Activated naive CD4-positive, alpha-beta T cell (primary cell): Measurements from ENCODE around the gene WDR62.

Experiments
- DNase-seq, 4 experiments: peaks; one replicate each; lab custom pipeline; 2025; lab: John Stamatoyannopoulos, UW

The WDR62 gene

DNA sequence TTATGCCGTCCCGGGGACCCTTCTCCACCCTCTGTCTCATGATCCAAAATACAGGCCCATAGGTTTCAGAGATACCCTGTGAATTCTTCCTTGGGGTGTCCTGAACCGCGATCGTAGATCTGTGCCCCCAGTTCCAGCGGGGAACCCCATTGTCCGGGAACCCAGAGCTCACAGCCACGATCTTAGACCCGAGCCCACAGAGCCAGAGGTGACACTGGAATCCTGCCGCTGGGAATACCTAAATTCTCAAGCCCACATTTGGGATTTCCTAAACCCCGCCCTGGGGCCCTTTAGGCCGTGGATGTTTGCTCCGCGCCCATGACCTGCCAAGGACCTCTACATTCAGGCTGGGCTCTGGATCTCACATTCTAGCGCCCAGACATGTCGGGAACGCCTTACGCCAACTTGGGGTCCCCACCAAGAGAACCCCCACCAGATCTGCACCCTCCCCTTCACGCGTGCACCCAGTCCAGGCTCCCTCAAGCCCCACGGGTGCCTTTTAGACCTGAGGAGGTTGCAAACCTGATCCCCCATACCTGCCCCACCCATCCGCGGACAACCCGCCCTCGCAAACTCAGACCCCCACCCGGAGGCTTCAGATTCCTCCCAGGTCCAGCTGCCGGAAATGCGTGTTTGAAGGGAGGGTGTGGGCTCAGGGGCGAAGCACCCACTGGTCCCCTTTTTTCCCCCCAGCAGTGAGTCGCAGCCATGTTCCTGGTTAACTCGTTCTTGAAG is 85.8 kb downstream of the WDR62 start:
- DNase-seq: peak in 2 of 4 experiments; percentile 49 to 55

DNA sequence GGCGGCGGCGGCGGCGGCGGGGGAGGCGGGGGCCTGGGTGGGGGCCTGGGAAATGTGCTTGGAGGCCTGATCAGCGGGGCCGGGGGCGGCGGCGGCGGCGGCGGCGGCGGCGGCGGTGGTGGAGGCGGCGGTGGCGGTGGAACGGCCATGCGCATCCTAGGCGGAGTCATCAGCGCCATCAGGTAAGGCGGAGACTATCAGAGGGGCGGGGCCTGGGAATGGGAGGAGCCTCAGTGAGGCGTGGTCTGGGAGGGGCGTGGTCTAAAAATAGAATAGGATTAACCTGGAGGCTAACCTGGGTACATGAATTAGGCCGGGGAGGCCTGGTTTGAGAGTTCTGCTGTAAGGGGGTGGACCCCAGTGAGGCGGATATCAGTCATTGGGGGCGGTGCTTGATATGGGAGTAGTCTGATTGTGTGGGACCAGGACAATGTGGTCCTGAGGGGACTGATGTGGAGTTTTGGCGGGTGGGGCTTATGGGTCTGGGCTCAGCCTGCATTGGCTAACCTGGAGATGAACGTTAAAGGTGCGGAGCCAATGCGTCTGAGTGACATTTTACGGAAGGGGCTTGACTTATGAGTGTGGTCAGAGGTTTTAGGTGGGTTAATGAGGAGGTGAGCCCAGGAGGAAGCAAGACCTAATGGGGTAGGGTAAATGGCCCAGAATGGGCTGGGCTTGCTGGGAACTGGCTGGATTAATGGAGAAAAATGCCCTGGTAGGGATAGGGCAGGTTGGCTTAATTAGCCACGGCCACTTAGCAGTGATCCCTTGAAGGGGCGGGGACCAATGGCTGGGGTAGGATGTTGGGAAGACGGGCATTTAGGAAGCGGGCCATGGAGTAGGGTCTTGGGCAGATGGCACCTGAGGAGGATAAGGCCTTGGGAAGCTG is 86.6 kb downstream of the WDR62 start:
- DNase-seq: peak; percentile 66 to 89 (median 84)

DNA sequence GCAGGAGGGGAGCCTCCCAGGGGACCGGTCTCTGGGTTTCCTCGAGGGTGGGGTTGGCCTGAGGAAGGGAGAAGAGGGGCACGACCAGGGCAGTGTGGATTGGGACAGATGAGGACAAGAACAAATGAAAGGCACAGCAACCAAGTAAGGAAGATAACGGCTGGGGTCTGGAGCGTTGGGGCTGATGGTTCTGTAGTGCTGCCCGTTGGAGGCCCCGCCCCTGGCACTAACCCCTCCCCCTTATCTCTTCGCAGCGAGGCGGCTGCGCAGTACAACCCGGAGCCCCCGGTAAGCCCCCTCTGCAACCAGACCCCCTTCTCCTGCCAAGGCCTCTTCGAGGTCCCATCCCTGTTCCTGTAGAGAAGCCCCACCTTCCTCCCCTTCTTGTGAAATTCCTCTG is 87.3 kb downstream of the WDR62 start:
- DNase-seq: no peak

DNA sequence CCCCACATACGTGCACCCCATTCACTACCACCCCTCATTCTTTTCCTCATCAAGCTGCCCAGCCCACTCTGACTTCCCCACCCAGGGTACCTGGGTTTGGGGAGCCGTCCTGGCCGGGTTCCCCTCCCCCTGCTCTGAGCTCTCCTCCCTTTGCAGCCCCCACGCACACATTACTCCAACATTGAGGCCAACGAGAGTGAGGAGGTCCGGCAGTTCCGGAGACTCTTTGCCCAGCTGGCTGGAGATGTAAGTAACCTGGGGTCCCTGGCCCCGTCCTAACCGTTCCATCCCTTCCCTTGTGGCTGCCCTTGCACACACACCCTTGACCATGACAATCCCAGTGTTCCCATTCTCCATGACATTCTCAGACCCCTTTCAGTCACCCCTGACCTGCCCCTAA is 87.8 kb downstream of the WDR62 start:
- no peak for DNase-seq

DNA sequence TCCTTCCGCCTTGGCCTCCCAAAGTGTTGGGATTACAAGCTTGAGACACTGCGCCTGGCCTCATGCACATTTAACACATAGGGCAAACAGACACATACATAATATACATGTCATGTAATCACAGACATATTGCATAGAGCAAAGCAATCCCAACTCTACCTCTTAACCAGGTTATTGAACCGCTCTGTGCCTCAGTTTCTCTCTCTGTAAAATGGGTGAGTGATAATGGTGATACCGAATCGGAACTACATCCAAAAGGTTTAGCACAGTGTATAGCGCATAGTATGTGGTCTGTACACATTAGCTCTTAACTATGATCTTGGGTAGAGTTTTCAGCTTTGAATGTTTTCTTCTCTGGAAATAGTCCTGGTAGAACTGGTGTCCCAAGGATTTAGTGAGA is 89.9 kb downstream of the WDR62 start:
- DNase-seq: no peak

DNA sequence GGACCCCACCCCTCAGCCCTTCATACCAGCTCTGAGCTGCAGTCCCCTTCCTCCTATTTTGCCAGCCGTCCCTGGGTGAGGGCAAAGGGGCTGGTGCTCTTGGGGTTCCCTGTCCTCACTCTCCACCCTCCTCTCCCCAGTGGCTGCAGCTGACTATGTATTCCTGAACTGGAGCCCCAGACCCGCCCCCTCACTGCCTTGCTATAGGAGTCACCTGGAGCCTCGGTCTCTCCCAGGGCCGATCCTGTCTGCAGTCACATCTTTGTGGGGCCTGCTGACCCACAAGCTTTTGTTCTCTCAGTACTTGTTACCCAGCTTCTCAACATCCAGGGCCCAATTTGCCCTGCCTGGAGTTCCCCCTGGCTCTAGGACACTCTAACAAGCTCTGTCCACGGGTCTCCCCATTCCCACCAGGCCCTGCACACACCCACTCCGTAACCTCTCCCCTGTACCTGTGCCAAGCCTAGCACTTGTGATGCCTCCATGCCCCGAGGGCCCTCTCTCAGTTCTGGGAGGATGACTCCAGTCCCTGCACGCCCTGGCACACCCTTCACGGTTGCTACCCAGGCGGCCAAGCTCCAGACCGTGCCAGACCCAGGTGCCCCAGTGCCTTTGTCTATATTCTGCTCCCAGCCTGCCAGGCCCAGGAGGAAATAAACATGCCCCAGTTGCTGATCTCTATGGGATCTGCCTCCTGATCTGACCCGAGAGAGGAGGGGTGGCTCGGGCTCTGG is 95.1 kb downstream of the WDR62 start:
- no peak for DNase-seq

DNA sequence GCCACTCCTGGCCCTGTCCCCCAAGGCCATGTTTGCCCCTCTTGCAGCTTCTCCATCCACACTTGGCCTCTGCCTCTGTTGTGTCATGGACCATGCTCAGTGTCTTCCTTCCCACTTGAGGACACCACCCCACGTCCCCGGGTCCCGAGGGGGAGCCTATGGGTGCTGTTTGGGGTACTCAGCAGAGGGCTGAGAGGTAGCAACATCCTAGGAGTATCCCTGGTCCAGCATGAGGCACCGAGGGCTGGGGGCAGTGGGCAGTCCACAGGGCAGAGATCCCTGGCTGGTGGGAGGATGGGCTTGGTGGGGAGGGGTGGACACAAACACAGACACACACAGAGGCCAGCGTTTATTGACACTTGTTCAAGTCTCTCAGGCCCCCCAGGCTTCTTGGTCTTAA is 95.9 kb downstream of the WDR62 start:
- no peak for DNase-seq

DNA sequence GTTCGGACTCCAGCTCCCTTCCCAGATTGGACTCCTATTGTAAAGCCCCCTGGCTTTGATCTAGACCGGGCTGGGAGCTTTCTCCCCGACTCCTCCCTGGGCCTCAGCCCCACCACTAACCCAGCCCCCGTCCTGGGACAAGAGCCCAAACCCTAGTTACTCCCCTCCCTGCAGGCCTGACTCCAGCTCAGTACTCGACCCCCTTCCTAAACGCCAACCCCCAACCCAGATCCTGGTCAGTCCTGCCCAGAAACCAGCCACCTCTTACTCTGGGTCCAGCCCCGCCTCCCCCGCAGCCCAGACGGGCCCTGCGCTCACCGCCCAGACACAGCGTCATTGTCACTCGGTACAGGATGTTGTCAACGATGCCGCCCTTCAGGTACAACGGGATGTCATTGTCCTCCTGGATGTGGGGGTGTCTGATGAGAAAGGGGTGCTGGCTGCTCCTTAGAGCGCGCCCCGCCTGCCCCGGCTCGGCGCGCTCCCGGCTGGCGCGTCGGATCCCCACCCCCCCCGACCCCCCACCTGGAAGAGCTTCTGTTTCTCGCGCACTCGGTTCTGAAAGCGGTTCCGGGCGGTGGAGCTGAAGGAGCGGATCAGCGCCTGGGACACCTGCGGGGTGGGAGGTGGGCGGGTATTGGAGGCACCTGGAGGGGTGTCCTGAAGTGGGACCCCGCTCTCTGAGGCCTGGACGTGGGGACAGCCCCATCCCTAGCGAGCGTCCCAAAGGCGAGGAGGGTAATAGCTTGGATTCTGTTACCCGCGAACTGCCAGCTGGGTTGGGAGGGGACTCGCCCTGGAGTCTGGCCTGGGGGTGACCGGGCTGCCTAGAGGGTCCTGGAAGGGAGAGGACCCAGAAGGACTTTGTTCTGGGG is 96.7 kb downstream of the WDR62 start:
- no peak for DNase-seq

DNA sequence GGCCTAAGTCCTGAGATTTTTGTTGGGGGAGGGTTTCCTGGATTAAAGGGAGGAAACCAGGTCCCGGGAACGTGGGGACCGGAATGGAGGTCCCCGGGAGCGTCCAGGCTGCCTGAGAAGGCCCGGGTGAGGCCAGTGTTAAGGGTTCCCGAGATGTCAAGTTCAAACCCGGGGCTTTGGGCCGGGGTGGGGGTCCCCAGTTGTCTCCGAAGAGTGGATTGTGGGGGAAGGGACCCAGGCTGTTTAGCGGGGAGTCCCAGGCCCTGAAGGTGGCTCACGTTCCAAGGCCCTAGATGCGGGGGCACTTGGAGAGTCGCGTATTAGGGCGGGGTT is 97.3 kb downstream of the WDR62 start:
- no peak for DNase-seq

DNA sequence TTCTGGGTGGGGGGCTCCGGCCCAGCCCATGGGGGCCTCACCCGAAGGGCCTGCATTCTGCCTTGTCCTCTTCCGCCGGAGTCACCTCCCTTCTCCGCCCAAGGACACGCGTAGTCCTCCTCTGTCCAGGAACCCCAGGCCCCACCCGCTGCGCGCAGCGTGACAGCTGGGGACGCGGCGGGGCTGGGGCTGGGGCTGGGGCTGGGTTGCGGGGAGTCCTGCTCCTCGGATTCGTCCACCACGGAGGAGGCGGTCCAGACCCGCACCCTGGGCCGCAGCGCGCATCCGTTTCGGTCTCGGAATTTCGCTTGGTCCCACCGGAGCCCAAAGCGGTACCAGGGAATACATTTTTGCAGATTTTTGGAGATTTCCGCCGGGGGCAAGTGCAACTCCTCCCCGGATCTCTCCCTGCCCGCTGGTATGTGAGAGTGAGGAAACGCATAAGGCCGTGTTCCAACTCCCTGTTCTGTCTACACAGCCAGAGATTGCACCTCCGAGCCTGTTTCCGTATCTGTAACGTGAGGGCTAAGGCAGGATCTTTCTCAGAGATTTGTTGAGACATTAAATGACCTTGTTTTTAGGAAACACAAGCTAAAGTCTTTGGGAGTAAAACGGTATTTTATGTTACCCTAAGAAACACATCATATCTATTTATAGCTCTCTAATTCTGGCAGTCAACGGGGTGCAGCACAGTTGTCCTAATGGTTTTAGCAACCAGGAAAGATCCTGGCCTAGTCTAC is 97.8 kb downstream of the WDR62 start, which contains the start of gene COX7A1:
TSS of gene COX7A1 (minus strand) at position 96 of the 740 bp plus-strand sequence. CDS start at position 56, 40 bp downstream.
- no peak for DNase-seq

DNA sequence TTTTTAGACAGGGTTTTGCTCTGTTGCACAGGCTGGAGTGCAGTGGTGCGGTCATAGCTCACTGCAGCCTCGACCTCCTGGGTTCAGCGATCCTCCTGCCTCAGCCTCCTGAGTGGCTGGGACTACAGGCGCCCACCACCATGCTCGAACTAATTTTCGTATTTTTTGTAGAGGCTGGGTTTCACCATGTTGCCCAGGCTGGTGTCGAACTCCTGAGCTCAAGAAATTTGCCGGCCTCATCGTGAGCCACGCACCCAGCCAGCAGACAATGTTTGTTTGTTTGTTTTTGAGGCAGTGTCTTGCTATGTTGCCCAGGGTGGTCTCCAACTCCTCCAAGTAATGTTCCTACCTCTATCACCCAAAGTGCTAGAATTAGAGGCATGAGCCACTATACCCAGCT is 98.4 kb downstream of the WDR62 start:
- DNase-seq: no peak
